ENCODE results near the gene ANGPTL2. TPM values are rescaled to one million over a fixed set of nuclear protein-coding genes. Genes with fewer than 3 reads are reported as not detected.

Gene ANGPTL2
- total RNA-seq, 1 donor from 2014 or later = 52.3 TPM

DNA sequence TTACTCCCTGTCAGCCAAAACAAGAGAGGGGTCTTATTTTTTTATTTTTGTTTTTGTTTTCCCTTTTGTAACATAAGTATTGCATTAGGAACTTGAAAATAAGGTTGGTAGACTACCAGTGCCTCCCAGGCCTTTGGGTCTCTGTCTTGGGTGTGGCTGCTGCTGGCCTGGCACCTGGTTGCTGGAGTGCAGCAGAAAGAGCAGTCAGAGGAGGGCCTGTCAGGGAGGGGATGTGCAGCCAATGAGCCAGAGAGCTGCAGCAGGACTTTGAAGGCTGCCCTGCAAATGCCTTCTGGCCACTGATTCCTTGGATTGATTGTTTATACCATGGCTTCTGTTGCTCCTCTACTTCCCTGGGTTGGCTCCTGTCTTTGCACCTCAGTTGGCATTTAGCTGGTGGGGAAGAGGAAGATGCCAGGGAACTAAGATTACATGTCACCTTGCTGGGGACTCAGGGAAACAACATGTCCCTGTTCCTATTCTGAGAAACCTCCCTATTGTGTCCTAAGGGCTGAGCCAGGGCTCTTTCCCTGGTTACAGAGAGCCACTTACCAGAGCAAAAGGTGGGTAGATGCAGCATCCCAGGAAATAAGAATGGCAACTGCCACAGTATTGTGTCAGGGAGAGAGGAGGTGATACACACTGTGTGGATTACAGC, 66.6 kb downstream of the ANGPTL2 start:
- DNase-seq (ENCODE audit: extremely low read depth, low read depth, low spot score) = no peak

DNA sequence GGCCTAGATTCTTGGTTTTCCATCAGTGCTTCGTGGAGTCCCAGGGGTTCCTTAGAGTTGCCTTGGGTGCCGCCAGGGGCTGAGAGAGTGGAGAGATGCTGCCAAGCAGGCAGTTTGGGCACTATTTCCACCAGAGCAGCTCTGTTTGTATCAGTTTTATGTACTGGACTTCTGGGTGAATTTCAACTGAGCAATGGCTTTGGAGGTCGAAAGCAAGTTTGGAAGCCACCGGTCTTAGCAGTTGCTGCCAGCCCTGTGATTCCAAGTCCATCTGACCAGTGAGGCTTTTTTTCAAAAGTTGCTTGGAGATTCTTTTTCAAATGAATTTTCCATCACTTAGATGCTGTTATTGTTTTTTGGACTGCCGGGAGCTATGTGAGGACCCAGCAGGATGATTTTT, 68.5 kb downstream of the ANGPTL2 start:
- DNase-seq (ENCODE audit: extremely low read depth, low read depth, low spot score) = no peak

DNA sequence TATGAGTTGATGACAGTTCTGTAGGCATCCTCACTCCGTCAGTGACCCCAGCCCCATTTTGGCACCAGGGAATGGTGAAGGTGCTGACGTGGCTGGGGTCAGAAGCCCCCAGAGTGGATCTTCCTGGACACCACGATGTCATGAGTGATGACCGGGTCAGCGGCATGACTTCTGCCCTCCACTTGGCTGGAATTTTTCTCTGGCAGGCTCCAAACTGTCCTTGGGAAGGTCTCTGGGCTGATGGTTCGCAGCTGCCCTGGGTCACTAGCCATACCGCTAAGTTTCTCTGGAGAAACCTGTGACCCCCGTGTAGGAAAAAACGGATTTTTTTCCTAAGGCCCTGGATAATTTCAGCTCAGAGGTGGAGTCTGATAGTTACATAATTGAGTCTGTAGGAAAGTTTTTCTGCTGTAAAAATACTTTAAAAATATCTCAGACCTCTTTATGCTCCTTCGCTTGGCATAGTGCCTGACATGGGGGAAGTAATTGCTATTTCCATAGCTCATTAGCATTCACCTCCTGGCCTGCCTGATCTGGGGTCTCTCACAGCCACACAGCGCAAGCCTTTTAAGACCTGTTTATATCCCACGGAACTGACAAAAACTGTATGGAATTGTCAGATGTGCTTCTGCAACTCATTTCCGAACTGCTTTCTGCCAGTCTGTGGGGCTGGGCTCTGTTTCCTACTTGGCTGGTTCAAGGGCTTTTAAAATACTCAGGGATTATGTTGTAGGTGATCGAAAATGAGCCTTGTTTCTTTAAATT, 69.2 kb downstream of the ANGPTL2 start:
- DNase-seq (ENCODE audit: extremely low read depth, low read depth, low spot score) = no peak

DNA sequence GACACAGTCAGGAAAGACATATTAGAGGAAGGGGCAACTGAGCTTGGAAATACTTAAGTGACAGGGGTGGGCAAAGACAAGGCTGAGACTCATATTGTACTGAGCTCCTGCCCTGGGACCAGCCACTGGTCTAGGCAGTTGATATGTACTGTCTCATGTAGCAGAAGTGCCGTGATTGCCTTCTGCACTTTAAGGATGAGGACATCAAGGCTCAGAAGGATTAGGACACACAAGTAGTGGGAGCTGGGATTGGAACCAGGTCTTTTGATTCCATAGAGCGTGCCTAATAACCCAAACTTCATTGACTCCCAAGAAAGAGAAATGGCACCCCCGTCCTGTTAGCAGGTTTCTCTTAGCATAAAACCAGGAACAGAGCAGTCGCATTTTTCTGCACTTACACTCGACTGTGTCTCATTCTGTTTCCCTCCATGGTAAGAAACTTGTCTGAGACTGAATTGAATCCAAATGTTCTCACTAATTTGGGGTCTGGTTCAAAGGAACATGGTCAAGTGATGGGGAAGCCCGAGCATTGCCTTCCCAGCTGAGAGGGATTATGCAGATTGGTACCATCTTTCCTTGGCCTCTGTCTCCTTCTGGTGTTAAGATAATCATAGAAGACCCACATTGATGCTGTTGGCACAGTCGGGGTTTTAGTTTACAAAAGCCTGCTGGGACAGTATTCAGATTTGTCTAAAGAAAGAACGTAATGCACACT, 70.4 kb downstream of the ANGPTL2 start:
- DNase-seq (ENCODE audit: extremely low read depth, low read depth, low spot score) = no peak

DNA sequence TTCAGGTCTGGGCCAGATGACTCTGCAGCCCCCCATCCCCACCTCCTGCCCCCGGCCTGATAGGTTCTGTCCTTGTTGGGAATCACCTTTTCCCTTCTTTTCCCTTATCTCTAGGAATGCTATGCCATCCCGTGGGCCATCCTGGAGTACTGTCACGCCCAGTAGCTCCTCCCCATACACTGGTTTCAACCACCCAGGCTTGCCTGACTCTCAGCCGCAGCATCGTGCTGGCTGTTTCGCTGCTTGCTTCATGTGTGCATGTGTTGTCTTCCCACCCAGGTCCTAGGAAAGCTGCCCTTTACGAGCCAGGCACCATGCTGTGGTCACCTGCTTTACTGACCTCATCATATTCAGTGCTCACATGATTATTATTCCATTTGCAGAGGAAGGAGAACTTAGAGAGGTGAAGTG, 71.8 kb downstream of the ANGPTL2 start:
- DNase-seq (ENCODE audit: extremely low read depth, low read depth, low spot score) = no peak

DNA sequence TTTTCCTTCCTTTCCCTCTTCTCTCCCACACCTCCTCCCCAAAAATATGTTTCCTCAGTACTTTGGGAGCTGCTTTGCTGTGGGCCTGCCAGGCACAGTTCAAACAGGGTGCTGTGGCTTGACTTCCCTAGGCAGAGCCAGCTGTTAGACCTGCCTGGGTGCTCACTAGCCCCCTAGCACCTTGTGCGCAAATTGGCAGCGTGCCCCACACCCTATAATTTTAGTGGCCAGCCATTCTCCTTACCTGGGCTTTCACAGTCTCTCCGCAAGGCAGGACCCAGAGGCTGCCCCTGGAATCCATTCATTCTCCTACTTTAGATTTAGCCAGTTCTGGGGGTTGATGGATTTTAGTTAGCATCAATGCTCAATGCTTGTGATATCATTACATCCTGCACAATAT, 72.3 kb downstream of the ANGPTL2 start:
- no peak for DNase-seq (ENCODE audit: extremely low read depth, low read depth, low spot score)

DNA sequence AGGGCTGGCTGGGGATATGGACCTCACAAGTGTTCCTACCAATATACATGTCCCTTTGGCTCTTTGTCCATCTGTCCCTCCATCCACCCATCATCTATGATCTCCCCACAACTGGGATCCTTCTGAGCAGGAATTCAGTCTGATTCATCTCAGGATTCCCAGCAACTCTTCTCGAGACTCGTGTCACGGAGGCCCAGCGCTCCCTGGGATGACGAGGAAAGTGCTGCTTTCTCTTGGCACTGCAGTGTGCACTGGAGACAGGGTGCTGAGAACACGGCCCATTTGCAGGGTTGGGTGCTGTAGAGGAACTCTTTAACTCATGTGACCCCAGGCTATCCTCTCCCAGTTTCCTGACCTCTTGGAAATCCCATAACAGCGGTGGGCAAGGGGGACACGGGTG, 72.9 kb downstream of the ANGPTL2 start:
- no peak for DNase-seq (ENCODE audit: extremely low read depth, low read depth, low spot score)

DNA sequence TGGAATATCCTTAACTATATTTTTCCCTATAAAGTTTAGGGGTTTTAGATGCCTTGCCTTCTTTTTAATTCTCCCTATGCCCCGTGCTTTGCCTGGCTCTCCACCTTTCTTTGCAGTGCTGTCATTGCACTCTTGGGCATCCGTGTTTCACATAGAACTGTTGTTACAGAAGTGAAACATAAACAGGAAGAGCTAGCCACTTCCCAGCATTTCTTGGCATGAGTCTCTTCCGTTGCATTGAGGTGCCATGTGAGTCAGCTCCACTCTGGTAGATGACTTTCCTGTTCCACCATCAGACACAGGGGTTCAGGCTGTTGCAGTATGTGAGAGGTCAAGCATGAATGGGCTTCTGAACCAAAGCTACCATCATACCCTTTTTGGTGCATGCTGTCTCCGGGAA, 73.4 kb downstream of the ANGPTL2 start:
- peak; percentile 95 for DNase-seq (ENCODE audit: extremely low read depth, low read depth, low spot score)

DNA sequence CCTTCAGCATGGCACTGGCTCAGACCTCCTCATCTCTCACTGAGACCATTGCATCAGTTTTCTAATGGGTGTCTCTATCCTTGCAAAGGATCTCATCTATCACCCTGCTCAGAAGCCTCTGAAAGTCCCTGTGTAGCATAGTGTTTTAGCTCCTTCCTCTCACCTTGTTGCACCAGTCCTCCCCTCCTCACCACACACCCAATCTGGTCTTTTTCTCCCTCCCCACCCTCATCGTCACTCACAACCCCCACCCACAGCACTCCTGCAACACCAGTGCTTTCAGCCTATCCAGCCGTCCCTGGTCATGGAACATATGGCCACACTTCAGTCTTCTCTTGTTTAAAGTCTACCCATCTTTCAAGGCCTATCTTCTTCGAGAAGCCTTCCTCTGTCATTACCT, 74.5 kb downstream of the ANGPTL2 start:
- no peak for DNase-seq (ENCODE audit: extremely low read depth, low read depth, low spot score)

DNA sequence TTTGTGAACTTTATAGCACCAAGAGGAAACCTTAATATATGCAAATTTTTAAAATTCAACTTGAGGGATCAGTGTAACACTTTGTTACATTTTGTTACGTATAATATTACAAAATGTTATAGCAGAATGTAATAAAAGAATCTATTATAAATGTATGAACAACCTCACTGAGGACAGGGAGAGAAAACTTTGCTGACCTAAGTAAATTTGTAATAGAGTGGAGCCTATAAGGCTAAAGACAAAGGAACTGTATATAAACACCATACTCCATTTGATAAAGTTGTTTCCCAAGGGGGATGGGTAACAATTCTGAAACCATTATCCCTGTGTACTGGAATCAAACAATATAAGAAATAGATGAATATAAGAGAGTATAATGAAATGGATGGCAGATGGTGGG, 77.3 kb downstream of the ANGPTL2 start:
- DNase-seq (ENCODE audit: extremely low read depth, low read depth, low spot score) = no peak

DNA sequence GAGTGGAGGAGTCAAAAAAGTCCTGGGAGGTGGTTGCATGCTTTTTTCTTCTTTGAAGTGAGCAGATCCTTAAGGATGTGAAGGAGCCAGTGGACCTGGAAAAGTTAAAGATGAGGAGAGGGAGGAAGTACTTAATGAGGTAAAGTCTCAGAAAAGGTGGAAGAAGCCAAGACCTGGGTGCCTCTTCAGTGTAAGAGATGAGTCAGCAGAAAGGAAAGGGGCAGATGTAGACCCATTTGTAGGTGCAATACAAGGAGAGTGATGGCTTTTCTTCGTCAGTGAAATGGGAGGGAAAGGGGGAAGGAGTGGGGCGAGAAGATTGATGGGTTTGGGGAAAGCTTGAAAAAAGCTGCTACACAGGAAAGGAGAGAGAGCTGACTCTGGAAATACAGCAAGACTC, 82.9 kb downstream of the ANGPTL2 start:
- no peak for DNase-seq (ENCODE audit: extremely low read depth, low read depth, low spot score)

DNA sequence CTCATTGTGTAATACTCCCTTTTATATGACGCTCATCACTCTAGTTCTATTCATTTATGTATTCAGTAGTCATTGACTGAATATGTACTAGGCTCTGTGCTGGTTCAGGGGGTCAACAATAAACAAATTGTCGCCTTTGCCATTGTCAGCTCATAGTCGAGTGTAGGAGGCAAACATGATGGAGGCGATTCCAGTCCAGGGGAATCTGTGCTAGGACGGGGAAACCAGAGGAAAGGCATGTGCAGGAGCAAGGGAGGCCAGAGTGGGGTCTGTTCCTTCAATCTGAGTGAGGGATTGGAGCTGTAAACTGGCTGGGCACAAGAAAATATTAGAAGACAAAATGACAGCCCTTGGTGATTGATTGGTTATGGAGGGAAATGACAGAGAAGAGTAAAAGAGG, 83.9 kb downstream of the ANGPTL2 start:
- DNase-seq (ENCODE audit: extremely low read depth, low read depth, low spot score) = no peak

Other genes with a start within 250 kb of the ANGPTL2 start
- gene RALGPS1, start 207.9 kb downstream of the ANGPTL2 start, total RNA-seq = 5.9 and 7.2 TPM in 2 replicates
- gene GARNL3, start 142.1 kb upstream of the ANGPTL2 start, total RNA-seq = 2.9 and 20.2 TPM in 2 replicates

All from glomerular endothelial cell (primary cell).